Endothelial cell of umbilical vein (primary cell): ENCODE results near the gene ZCWPW2. TPM values are rescaled to one million over a fixed set of nuclear protein-coding genes. Genes with fewer than 3 reads are reported as not detected.

Experiments
- BruUV-seq: library from RNA; stranded (reverse); fragments of 400-500 nt; replicated peaks from 2 replicates; lab custom pipeline; 2021; lab: Mats Ljungman, UMichigan
- CTCF ChIA-PET: fragments of 300-600, 350-600 bp; sonication (Branson Sonifier 250); formaldehyde crosslinking; loops from one replicate; lab custom pipeline; 2021; ENCODE audit warnings: antibody characterized with exemption, inconsistent platforms; lab: Charles Lee
- POLR2A ChIA-PET: fragments of 300-600, 350-600 bp; sonication (Branson Sonifier 250); formaldehyde crosslinking; loops from one replicate; lab custom pipeline; 2021; ENCODE audit warnings: antibody characterized with exemption, inconsistent platforms; lab: Charles Lee
- DNase-seq: peaks from one replicate; pipeline ENCODE4 v3.0.0-alpha.2; 2011; ENCODE audit warnings: low read depth, low spot score
- FAIRE-seq: peaks from 2 replicates; lab custom pipeline; 2011; peaks lifted over from hg19 to GRCh38; lab: Jason Lieb, UNC
- H2AFZ ChIP-seq: 2 replicates; pipeline ENCODE4 v1.6.0; 2012; ENCODE audit warnings: low read depth, low read length, control low read depth, inconsistent platforms
- H3K27ac ChIP-seq: 2 replicates; pipeline ENCODE4 v1.5.1; 2011; ENCODE audit warnings: low read depth, mild to moderate bottlenecking, control low read depth, low read length, moderate library complexity; ENCODE audit not compliant: insufficient read depth
- H3K27me3 ChIP-seq, 2 experiments: 2 replicates each; pipeline versions ENCODE4 v1.6.0 to v1.6.1; 2011; ENCODE audit warnings: low read length in 2 of 2, mixed read lengths in 1 of 2; ENCODE audit not compliant: control insufficient read depth in 2 of 2, insufficient read depth in 2 of 2
- H3K36me3 ChIP-seq, 2 experiments: 2 replicates in 1 of 2; 3 replicates in 1 of 2; pipeline ENCODE4 v1.5.1; 2011; ENCODE audit warnings: low read length in 2 of 2, mild to moderate bottlenecking in 1 of 2, moderate library complexity in 1 of 2; ENCODE audit not compliant: control insufficient read depth in 2 of 2, insufficient read depth in 2 of 2; ENCODE audit errors: extremely low read depth in 1 of 2
- H3K4me1 ChIP-seq: 3 replicates; pipeline ENCODE4 v1.5.1; 2011; ENCODE audit warnings: mild to moderate bottlenecking, low read length; ENCODE audit not compliant: control insufficient read depth, insufficient read depth; ENCODE audit errors: extremely low read depth
- H3K4me2 ChIP-seq: 2 replicates; pipeline ENCODE4 v1.6.1; 2011; ENCODE audit warnings: low read length, control low read depth, mixed read lengths; ENCODE audit not compliant: insufficient read depth
- H3K4me3 ChIP-seq, 3 experiments: fragments of 200-600 bp in 1 of 3; sonication (generic), shearing (Covaris generic) in 1 of 3; replicated peaks in 1 of 3; 2 replicates each; pipeline ENCODE4 v1.5.1; 2011 to 2016; ENCODE audit warnings: control low read depth in 3 of 3, low read length in 3 of 3, mild to moderate bottlenecking in 2 of 3, inconsistent platforms in 1 of 3, low read depth in 1 of 3, moderate library complexity in 1 of 3; ENCODE audit not compliant: insufficient read depth in 1 of 3
- H3K79me2 ChIP-seq: 2 replicates; pipeline ENCODE4 v1.6.0; 2012; ENCODE audit warnings: low read length, inconsistent platforms; ENCODE audit not compliant: control insufficient read depth, insufficient read depth
- H3K9ac ChIP-seq: replicated peaks from 2 replicates; pipeline ENCODE3; 2011; ENCODE audit warnings: low read length, control low read depth; ENCODE audit not compliant: insufficient read depth; ENCODE audit errors: extremely low read depth
- H3K9me1 ChIP-seq: replicated peaks from 3 replicates; pipeline ENCODE4 v1.6.0; 2011; ENCODE audit warnings: mild to moderate bottlenecking, low read length; ENCODE audit not compliant: control insufficient read depth, insufficient read depth; ENCODE audit errors: extremely low read depth
- H3K9me3 ChIP-seq: replicated peaks from 2 replicates; pipeline ENCODE4 v1.5.1; 2012; ENCODE audit warnings: low read length, inconsistent platforms; ENCODE audit not compliant: control insufficient read depth, insufficient read depth
- H4K20me1 ChIP-seq: replicated peaks from 2 replicates; pipeline ENCODE3; 2011; ENCODE audit warnings: mild to moderate bottlenecking, low read length; ENCODE audit not compliant: control insufficient read depth, insufficient read depth; ENCODE audit errors: extremely low read depth
- CTCF ChIP-seq, 2 donors: IDR thresholded peaks; 1 replicate in 1 of 2; 2 replicates in 1 of 2; pipeline ENCODE4 v1.5.1; 2011; ENCODE audit warnings: low read length in 2 of 2, mild to moderate bottlenecking in 2 of 2, moderate library complexity in 2 of 2, control low read depth in 1 of 2, inconsistent platforms in 1 of 2, low read depth in 1 of 2; ENCODE audit not compliant: insufficient read depth in 1 of 2; ENCODE audit errors: extremely low read depth in 1 of 2
- EZH2 ChIP-seq: IDR thresholded peaks from 2 replicates; pipeline ENCODE4 v1.6.1; 2012; ENCODE audit warnings: borderline replicate concordance, low read depth, mild to moderate bottlenecking, moderate library complexity, low read length, inconsistent platforms; ENCODE audit not compliant: severe bottlenecking
- FOS ChIP-seq: IDR thresholded peaks from 2 replicates; pipeline ENCODE4 v1.6.1; 2011; ENCODE audit warnings: mild to moderate bottlenecking, low read length, moderate library complexity, borderline replicate concordance; ENCODE audit not compliant: insufficient read depth
- GATA2 ChIP-seq: IDR thresholded peaks from 2 replicates; pipeline ENCODE4 v1.7.0; 2011; ENCODE audit warnings: low read depth, mild to moderate bottlenecking, moderate library complexity, mixed read lengths, low read length; ENCODE audit not compliant: insufficient read length, insufficient read depth
- JUN ChIP-seq: IDR thresholded peaks from 2 replicates; pipeline ENCODE4 v1.6.1; 2011; ENCODE audit warnings: borderline replicate concordance, low read depth; ENCODE audit not compliant: insufficient read length, insufficient read depth
- MAX ChIP-seq: IDR thresholded peaks from 2 replicates; pipeline ENCODE4 v1.6.1; 2011; ENCODE audit not compliant: insufficient read depth, insufficient read length
- MYC ChIP-seq: IDR thresholded peaks from one replicate; pipeline ENCODE4 v1.6.1; 2011; ENCODE audit warnings: mild to moderate bottlenecking, low read depth, low read length
- POLR2A ChIP-seq: IDR thresholded peaks from 2 replicates; pipeline ENCODE4 v1.6.1; 2012; ENCODE audit warnings: low read depth, mild to moderate bottlenecking, control low read depth, low read length
- POLR2AphosphoS5 ChIP-seq: IDR thresholded peaks from 2 replicates; pipeline ENCODE4 v1.6.1; 2012; ENCODE audit warnings: low read depth, mild to moderate bottlenecking, control low read depth, low read length, moderate library complexity; ENCODE audit not compliant: insufficient read depth
- dilution Hi-C: fragments of 300-500 bp; cut with MboI; formaldehyde crosslinking; loops from one replicate; pipeline ENCODE4 v1.15.0; 2019; ENCODE audit warnings: low sequenced_read_pairs; ENCODE audit not compliant: extremely low pct_ligation_motif_present
- intact Hi-C: fragments of 100-400 bp; cut with micrococcal nuclease; formaldehyde crosslinking; loops from one replicate; pipeline ENCODE4 v1.10.0; 2022
- polyA plus RNA-seq, 4 experiments: library from polyadenylated mRNA; depleted of rRNA in 3 of 4; stranded (reverse) in 3 of 4; unstranded in 1 of 4; fragments of >200 nt; gene quantifications; 2 replicates each; pipeline versions ENCODE4 v1.2.1 to v1.2.3, GENCODE V29; 2011 to 2012; ENCODE audit warnings: missing spikeins in 1 of 4
- total RNA-seq: library from RNA; stranded (reverse); gene quantifications from 2 replicates; pipeline ENCODE4 v1.2.3, GENCODE V29; 2021

Gene ZCWPW2
- total and polyA plus RNA-seq, 2 donors (not counting 3 experiments of a cell fraction or from before 2014, with no cell fraction given), result 0.04 to 0.40 TPM

- no peaks in the 10 kb centered on the region for H3K79me2 ChIP-seq
- dilution Hi-C loops (no loop called here), intact Hi-C loops (no loop called here)
- no peak for DNase-seq
- no peak for TF ChIP-seq GATA2
- no peak for TF ChIP-seq POLR2AphosphoS5
- no peak for TF ChIP-seq POLR2A
- no peak for TF ChIP-seq EZH2
- no peak for TF ChIP-seq JUN
- no peak for TF ChIP-seq CTCF (IDR thresholded peaks at IDR 0.05; ENCODE audit: extremely low read depth in 1 of 2, insufficient read depth in 1 of 2, low read depth in 1 of 2, low read length in 2 of 2)
- TF ChIP-seq FOS, result no peak
- no peak for TF ChIP-seq MYC
- TF ChIP-seq MAX, result no peak
- no peaks in the 10 kb centered on the region for H3K9me1 ChIP-seq
- no peak for FAIRE-seq
- H3K4me3 ChIP-seq, result no peak overlapping the region
- no peak overlapping the region for H3K9ac ChIP-seq
- peaks cover 26 to 63% of the 10 kb centered on the region in 2 experiments for H3K27me3 ChIP-seq
- no peaks in the 10 kb centered on the region for H3K36me3 ChIP-seq
- no peaks in the 10 kb centered on the region for H3K9me3 ChIP-seq
- BruUV-seq, result no TSS peak
- H3K4me2 ChIP-seq, result peak overlapping the region; percentile 46
- no peak overlapping the region for H2AFZ ChIP-seq
- CTCF ChIA-PET, result no interaction called here
- peaks cover 2% of the 10 kb centered on the region for H3K4me1 ChIP-seq
- H4K20me1 ChIP-seq, result no peaks in the 10 kb centered on the region
- no peak overlapping the region for H3K27ac ChIP-seq
- POLR2A ChIA-PET, result no interaction called here
Observed at GRCh38 chr3:28575100-28575745, 226.7 kb downstream of the ZCWPW2 start.

Other genes with a start within 250 kb of the ZCWPW2 start
- gene CMC1, start 107.1 kb upstream of the ZCWPW2 start, total RNA-seq, result 15.3 and 18.6 TPM in 2 replicates
- gene CMC1, start 107.1 kb upstream of the ZCWPW2 start, polyA plus RNA-seq, result 9.0 and 13.1 TPM in 2 replicates
- 39.5 and 50.0 TPM in 2 replicates for gene AZI2, start 103 bp downstream of the ZCWPW2 start, total RNA-seq
- gene AZI2, start 103 bp downstream of the ZCWPW2 start, polyA plus RNA-seq, result 13.5 and 17.4 TPM in 2 replicates